Ramos (cell line): ENCODE results near the gene TTI1.

Source experiments
- in situ Hi-C: fragments of 300-500 bp; cut with MboI; formaldehyde crosslinking; loops from one replicate; pipeline ENCODE4 v1.14.3; 2022; ENCODE audit warnings: low sequenced_read_pairs; ENCODE audit not compliant: unreplicated experiment

Gene TTI1

GRCh38 chr20:38057351-38057972, 24.2 kb upstream of the TTI1 start:
- in situ Hi-C loops: no loop called here

- in situ Hi-C loops: no loop called here
Measured at GRCh38 chr20:38055848-38056247, 22.6 kb upstream of the TTI1 start.

GRCh38 chr20:38055294-38055693, 22.0 kb upstream of the TTI1 start:
- in situ Hi-C loops: no loop called here

GRCh38 chr20:38054647-38055046, 21.4 kb upstream of the TTI1 start:
- in situ Hi-C loops: no loop called here

GRCh38 chr20:38052870-38053269, 19.6 kb upstream of the TTI1 start:
- in situ Hi-C loops: no loop called here

- in situ Hi-C loops: no loop called here
Measured at GRCh38 chr20:38050686-38051085, 17.4 kb upstream of the TTI1 start.

GRCh38 chr20:38049800-38050199, 16.5 kb upstream of the TTI1 start:
- in situ Hi-C loops: no loop called here

GRCh38 chr20:38046572-38046971, 13.3 kb upstream of the TTI1 start:
- in situ Hi-C loops: no loop called here

- in situ Hi-C loops: no loop called here
Measured at GRCh38 chr20:38044685-38045084, 11.4 kb upstream of the TTI1 start.

GRCh38 chr20:38043512-38044300, 10.4 kb upstream of the TTI1 start:
- in situ Hi-C loops: no loop called here

- in situ Hi-C loops: no loop called here
Measured at GRCh38 chr20:38040276-38040675, 7.0 kb upstream of the TTI1 start.

GRCh38 chr20:38036366-38036765, 3.1 kb upstream of the TTI1 start:
- in situ Hi-C loops: no loop called here

- in situ Hi-C loops: no loop called here
Measured at GRCh38 chr20:38034961-38035360, 1.7 kb upstream of the TTI1 start.

- in situ Hi-C loops: no loop called here
Measured at GRCh38 chr20:38034108-38034649, 923 bp upstream of the TTI1 start.

GRCh38 chr20:38032585-38033329, 499 bp downstream of the TTI1 start:
- in situ Hi-C loops: no loop called here

- in situ Hi-C loops: no loop called here
Measured at GRCh38 chr20:38031957-38032356, 1.3 kb downstream of the TTI1 start.

GRCh38 chr20:38029453-38029852, 3.8 kb downstream of the TTI1 start:
- in situ Hi-C loops: no loop called here

GRCh38 chr20:38024496-38024895, 8.8 kb downstream of the TTI1 start:
- in situ Hi-C loops: no loop called here

- in situ Hi-C loops: no loop called here
Measured at GRCh38 chr20:38023181-38024001, 9.9 kb downstream of the TTI1 start.

GRCh38 chr20:38021087-38021772, 12.0 kb downstream of the TTI1 start:
- in situ Hi-C loops: no loop called here
